Measurements from ENCODE around the gene TRMT10B. TPM values are rescaled to one million over a fixed set of nuclear protein-coding genes. Genes with fewer than 3 reads are reported as not detected.
"Not testable (repeated sequence)": the region's sequence is repeated elsewhere in the genome, so short reads cannot be mapped to it uniquely, and the experiment has no call there.

TRMT10B gene
- total RNA-seq, 1 experiment from 2014 or later: 6.1 TPM

GRCh38 chr9:37801959-37802711 is 48.5 kb downstream of the TRMT10B start (continued):
- TF ChIP-seq PREB (CRISPR knock-in tag; IDR thresholded peaks at IDR 0.05; ENCODE audit: borderline replicate concordance): no peak

DNA sequence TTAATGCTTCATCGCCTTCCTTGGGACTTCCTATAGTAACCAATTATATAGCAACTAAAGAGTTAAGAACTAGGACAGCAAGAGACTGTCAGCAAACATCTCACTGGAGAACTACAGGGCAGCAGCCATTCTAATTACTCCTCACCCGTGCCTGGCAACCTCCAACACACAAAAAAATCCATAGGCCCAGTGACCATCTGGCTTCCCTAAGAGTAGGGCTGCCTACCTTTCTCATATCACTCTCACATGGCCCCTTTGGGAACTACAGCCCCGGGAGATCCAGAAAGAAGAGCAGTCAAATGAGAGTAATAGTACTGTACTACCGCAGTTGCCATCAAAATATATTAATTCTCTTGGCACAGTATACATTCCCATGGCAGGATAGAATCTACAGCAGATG is 52.7 kb downstream of the TRMT10B start:
- CTCF ChIA-PET: no interaction called here
- Mint-ChIP-seq H3K27ac (peak overlapping the region; percentile 29), H3K9me3 (no peaks in the 10 kb centered on the region), H3K4me1 (peaks cover 16% of the 10 kb centered on the region), H3K27me3 (ENCODE audit: low read depth) (no peaks in the 10 kb centered on the region), H3K4me3 (no peak overlapping the region), H3K36me3 (no peaks in the 10 kb centered on the region)
- POLR2A ChIA-PET: no interaction called here
- DNase-seq (ENCODE audit: low spot score) (no peak), ATAC-seq (no peak)
- no peak for TF ChIP-seq RORB (CRISPR knock-in tag; IDR thresholded peaks at IDR 0.05)
- TF ChIP-seq, protein P1, sequence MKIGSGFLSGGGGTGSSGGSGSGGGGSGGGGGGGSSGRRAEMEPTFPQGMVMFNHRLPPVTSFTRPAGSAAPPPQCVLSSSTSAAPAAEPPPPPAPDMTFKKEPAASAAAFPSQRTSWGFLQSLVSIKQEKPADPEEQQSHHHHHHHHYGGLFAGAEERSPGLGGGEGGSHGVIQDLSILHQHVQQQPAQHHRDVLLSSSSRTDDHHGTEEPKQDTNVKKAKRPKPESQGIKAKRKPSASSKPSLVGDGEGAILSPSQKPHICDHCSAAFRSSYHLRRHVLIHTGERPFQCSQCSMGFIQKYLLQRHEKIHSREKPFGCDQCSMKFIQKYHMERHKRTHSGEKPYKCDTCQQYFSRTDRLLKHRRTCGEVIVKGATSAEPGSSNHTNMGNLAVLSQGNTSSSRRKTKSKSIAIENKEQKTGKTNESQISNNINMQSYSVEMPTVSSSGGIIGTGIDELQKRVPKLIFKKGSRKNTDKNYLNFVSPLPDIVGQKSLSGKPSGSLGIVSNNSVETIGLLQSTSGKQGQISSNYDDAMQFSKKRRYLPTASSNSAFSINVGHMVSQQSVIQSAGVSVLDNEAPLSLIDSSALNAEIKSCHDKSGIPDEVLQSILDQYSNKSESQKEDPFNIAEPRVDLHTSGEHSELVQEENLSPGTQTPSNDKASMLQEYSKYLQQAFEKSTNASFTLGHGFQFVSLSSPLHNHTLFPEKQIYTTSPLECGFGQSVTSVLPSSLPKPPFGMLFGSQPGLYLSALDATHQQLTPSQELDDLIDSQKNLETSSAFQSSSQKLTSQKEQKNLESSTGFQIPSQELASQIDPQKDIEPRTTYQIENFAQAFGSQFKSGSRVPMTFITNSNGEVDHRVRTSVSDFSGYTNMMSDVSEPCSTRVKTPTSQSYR (CRISPR knock-in tag; IDR thresholded peaks at IDR 0.05): no peak
- no peak for TF ChIP-seq ZBTB21 (CRISPR knock-in tag; IDR thresholded peaks at IDR 0.05; ENCODE audit: borderline replicate concordance)
- no peak for TF ChIP-seq ZSCAN18 (CRISPR knock-in tag; IDR thresholded peaks at IDR 0.05)
- TF ChIP-seq ZNF425 (CRISPR knock-in tag; conservative IDR thresholded peaks at IDR 0.05): no peak
- TF ChIP-seq TP53 (CRISPR knock-in tag; IDR thresholded peaks at IDR 0.05): no peak
- TF ChIP-seq ZNF416 (CRISPR knock-in tag; IDR thresholded peaks at IDR 0.05): no peak
- TF ChIP-seq FOXJ3 (CRISPR knock-in tag; IDR thresholded peaks at IDR 0.05; ENCODE audit: borderline replicate concordance): no peak

GRCh38 chr9:37809676-37810075 is 56.1 kb downstream of the TRMT10B start:
- H3K4me1 Mint-ChIP-seq; DNase-seq (ENCODE audit: low spot score); H3K4me3 Mint-ChIP-seq; POLR2A ChIA-PET; H3K36me3 Mint-ChIP-seq; H3K27me3 Mint-ChIP-seq (ENCODE audit: low read depth); H3K9me3 Mint-ChIP-seq; H3K27ac Mint-ChIP-seq; ATAC-seq: not testable (repeated sequence)
- CTCF ChIA-PET: interaction anchor here (0.7 kb wide), 1 partner anchor 1239 kb away, joined by 3 read pairs; no protein-coding TSS in a partner anchor

GRCh38 chr9:37811906-37812476 is 58.4 kb downstream of the TRMT10B start:
- no peaks in the 10 kb centered on the region for H3K27me3 Mint-ChIP-seq (ENCODE audit: low read depth)
- no peaks in the 10 kb centered on the region for H3K9me3 Mint-ChIP-seq
- no peak for DNase-seq (ENCODE audit: low spot score)
- no peak overlapping the region for H3K4me3 Mint-ChIP-seq
- TF ChIP-seq, protein P2, sequence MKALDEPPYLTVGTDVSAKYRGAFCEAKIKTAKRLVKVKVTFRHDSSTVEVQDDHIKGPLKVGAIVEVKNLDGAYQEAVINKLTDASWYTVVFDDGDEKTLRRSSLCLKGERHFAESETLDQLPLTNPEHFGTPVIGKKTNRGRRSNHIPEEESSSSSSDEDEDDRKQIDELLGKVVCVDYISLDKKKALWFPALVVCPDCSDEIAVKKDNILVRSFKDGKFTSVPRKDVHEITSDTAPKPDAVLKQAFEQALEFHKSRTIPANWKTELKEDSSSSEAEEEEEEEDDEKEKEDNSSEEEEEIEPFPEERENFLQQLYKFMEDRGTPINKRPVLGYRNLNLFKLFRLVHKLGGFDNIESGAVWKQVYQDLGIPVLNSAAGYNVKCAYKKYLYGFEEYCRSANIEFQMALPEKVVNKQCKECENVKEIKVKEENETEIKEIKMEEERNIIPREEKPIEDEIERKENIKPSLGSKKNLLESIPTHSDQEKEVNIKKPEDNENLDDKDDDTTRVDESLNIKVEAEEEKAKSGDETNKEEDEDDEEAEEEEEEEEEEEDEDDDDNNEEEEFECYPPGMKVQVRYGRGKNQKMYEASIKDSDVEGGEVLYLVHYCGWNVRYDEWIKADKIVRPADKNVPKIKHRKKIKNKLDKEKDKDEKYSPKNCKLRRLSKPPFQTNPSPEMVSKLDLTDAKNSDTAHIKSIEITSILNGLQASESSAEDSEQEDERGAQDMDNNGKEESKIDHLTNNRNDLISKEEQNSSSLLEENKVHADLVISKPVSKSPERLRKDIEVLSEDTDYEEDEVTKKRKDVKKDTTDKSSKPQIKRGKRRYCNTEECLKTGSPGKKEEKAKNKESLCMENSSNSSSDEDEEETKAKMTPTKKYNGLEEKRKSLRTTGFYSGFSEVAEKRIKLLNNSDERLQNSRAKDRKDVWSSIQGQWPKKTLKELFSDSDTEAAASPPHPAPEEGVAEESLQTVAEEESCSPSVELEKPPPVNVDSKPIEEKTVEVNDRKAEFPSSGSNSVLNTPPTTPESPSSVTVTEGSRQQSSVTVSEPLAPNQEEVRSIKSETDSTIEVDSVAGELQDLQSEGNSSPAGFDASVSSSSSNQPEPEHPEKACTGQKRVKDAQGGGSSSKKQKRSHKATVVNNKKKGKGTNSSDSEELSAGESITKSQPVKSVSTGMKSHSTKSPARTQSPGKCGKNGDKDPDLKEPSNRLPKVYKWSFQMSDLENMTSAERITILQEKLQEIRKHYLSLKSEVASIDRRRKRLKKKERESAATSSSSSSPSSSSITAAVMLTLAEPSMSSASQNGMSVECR (CRISPR knock-in tag; IDR thresholded peaks at IDR 0.05; ENCODE audit: borderline replicate concordance): no peak
- TF ChIP-seq MYBL2 (CRISPR knock-in tag; IDR thresholded peaks at IDR 0.05) (no peak), MXD4 (CRISPR knock-in tag; IDR thresholded peaks at IDR 0.05; ENCODE audit: borderline replicate concordance) (no peak), MAX (CRISPR knock-in tag; IDR thresholded peaks at IDR 0.05) (no peak), ZNF138 (CRISPR knock-in tag; conservative IDR thresholded peaks at IDR 0.05) (no peak)
- no peaks in the 10 kb centered on the region for H3K4me1 Mint-ChIP-seq
- ChIA-PET POLR2A (interaction anchor here (0.6 kb wide), 1 partner anchor 1415 kb away, joined by 3 read pairs; no protein-coding TSS in a partner anchor), CTCF (interaction anchor here (0.6 to 1.7 kb wide), 2 partner anchors 39 to 102 kb away, joined by 3 to 5 read pairs; no protein-coding TSS in a partner anchor)
- peak overlapping the region; percentile 16; the same call in 1 of the 2 replicates for H3K27ac Mint-ChIP-seq
- no peaks in the 10 kb centered on the region for H3K36me3 Mint-ChIP-seq
- no peak for ATAC-seq

All from WTC11 (cell line).